ENCODE data around the gene LINC01488. TPM values are rescaled to one million over a fixed set of nuclear protein-coding genes. Genes with fewer than 3 reads are reported as not detected.

LINC01488 gene
- total and polyA plus RNA-seq, 9 of the 15 experiments (the other 6 are each of a cell fraction or from before 2014, with no cell fraction given): not detected

- TF ChIP-seq RREB1 (CRISPR knock-in tag; IDR thresholded peaks at IDR 0.05): no peak
- TF ChIP-seq IRF1 (CRISPR knock-in tag; IDR thresholded peaks at IDR 0.05; ENCODE audit: borderline replicate concordance): no peak
These were observed 36.4 kb upstream of the LINC01488 start (continued) for GRCh38 chr11:69445131-69445470.

- Histone ChIP-seq H3K36me3 (ENCODE audit: control insufficient read depth, insufficient read depth, low read length) (no peaks in the 10 kb centered on the region), H3K9me3 (replicated peaks; ENCODE audit: control insufficient read depth, insufficient read depth, low read depth, low read length) (no peaks in the 10 kb centered on the region), H3K4me2 (ENCODE audit: insufficient read depth, low read length) (no peak overlapping the region), H3K9me1 (ENCODE audit: control insufficient read depth, insufficient read depth, low read length) (peaks cover 4% of the 10 kb centered on the region), H2AFZ (ENCODE audit: low read depth, low read length) (no peak overlapping the region), H3K27me3 (ENCODE audit: control insufficient read depth in 2 of 2, insufficient read depth in 2 of 2, low read length in 2 of 2) (no peaks in the 10 kb centered on the region), H3K79me2 (ENCODE audit: control insufficient read depth, insufficient read depth, low read length) (peaks cover 5% of the 10 kb centered on the region; the same call in 1 of the 3 replicates), H3K9ac (ENCODE audit: insufficient read depth in 1 of 2, low read depth in 2 of 2, low read length in 2 of 2) (no peak overlapping the region), H3K4me3 (no peak overlapping the region), H3K4me1 (replicated peaks in 1 of 2; ENCODE audit: control insufficient read depth in 2 of 2, insufficient read depth in 2 of 2, low read length in 2 of 2) (peaks cover 65 to 71% of the 10 kb centered on the region in 2 experiments), H4K20me1 (replicated peaks; ENCODE audit: control insufficient read depth, insufficient read depth, low read length) (no peaks in the 10 kb centered on the region), H3K27ac (ENCODE audit: extremely low read depth, low read depth, low read length) (no peak overlapping the region)
- in situ Hi-C loops (cut with MboI) (loop anchor here (5.0 kb wide), 1 partner anchor 196 kb away; the partner anchor contains the start of gene CCND1), intact Hi-C loops (cut with micrococcal nuclease) (loop anchor here (10.0 kb wide), 1 partner anchor 311 kb away; no protein-coding TSS in a partner anchor)
- BruUV-seq (replicated peaks): no TSS peak
- ATAC-seq: no peak
- TF ChIP-seq KLF16 (IDR thresholded peaks at IDR 0.05): no peak
- 0 out of 2 replicates have a peak, but pooled peaks have one; percentile 19 for TF ChIP-seq CEBPB (tag; IDR thresholded peaks at IDR 0.05)
- TF ChIP-seq RBFOX2 (IDR thresholded peaks at IDR 0.05; ENCODE audit: low read depth, low read length): no peak
- no peak for TF ChIP-seq MAFF (IDR thresholded peaks at IDR 0.05; ENCODE audit: low read length)
- TF ChIP-seq VEZF1 (CRISPR knock-in tag; IDR thresholded peaks at IDR 0.05): no peak
- FAIRE-seq: no peak
- no peak for DNase-seq (ENCODE audit: extremely low read depth in 1 of 4, low spot score in 3 of 4)
- ChIA-PET POLR2A (no interaction called here), CTCF (ENCODE audit: low intra/inter-chr PET ratio) (no interaction called here)
- WGBS (ENCODE audit: insufficient coverage, low coverage, missing lambda C conversion rate): 90% methylated on average over 9 of the region's 11 CpGs
These were observed 35.4 kb upstream of the LINC01488 start for GRCh38 chr11:69446108-69446507.

Data from K562 (cell line).